NCI-H2081 (cell line): Measurements from ENCODE around the gene ESR2.
A peak's percentile ranks its signal among the peaks of the same experiment; 100 is the strongest.
"Not testable (repeated sequence)": the region's sequence is repeated elsewhere in the genome, so short reads cannot be mapped to it uniquely, and the experiment has no call there.

Source experiments
- DNase-seq, 2 experiments: peaks; one replicate each; lab custom pipeline; 2025; lab: John Stamatoyannopoulos, UW

ESR2 gene

GRCh38 chr14:64196814-64197411 lies 97.3 kb downstream of the ESR2 start:
- DNase-seq, result peak; percentile 44 to 77

GRCh38 chr14:64196056-64196455 lies 98.1 kb downstream of the ESR2 start:
- DNase-seq, result no peak

GRCh38 chr14:64195199-64195598 lies 99.0 kb downstream of the ESR2 start:
- DNase-seq, result no peak

GRCh38 chr14:64194404-64194803 lies 99.8 kb downstream of the ESR2 start:
- DNase-seq, result no peak

GRCh38 chr14:64193821-64194220 lies 100.3 kb downstream of the ESR2 start:
- DNase-seq, result no peak

GRCh38 chr14:64191756-64192155 lies 102.4 kb downstream of the ESR2 start:
- no peak for DNase-seq

GRCh38 chr14:64190974-64191502 lies 103.1 kb downstream of the ESR2 start:
- DNase-seq, result no peak

GRCh38 chr14:64187331-64187730 lies 106.8 kb downstream of the ESR2 start:
- DNase-seq, result no peak

- no peak for DNase-seq
Observed at GRCh38 chr14:64186231-64187129, 107.7 kb downstream of the ESR2 start.

GRCh38 chr14:64185184-64185583 lies 109.0 kb downstream of the ESR2 start:
- no peak for DNase-seq

GRCh38 chr14:64184103-64184729 lies 110.0 kb downstream of the ESR2 start:
- no peak for DNase-seq

- not testable (repeated sequence) for DNase-seq
Observed at GRCh38 chr14:64182908-64183307, 111.3 kb downstream of the ESR2 start.

- DNase-seq, result no peak
Observed at GRCh38 chr14:64178814-64179213, 115.4 kb downstream of the ESR2 start.

- DNase-seq, result no peak
Observed at GRCh38 chr14:64176330-64176729, 117.8 kb downstream of the ESR2 start.

GRCh38 chr14:64174922-64175782 lies 119.0 kb downstream of the ESR2 start:
- DNase-seq, result no peak

- no peak for DNase-seq
Observed at GRCh38 chr14:64170181-64170580, 124.0 kb downstream of the ESR2 start.

GRCh38 chr14:64159588-64159987 lies 134.6 kb downstream of the ESR2 start:
- no peak for DNase-seq

GRCh38 chr14:64158608-64159007 lies 135.6 kb downstream of the ESR2 start:
- DNase-seq, result peak; percentile 7 to 71

- no peak for DNase-seq
Observed at GRCh38 chr14:64149921-64150320, 144.2 kb downstream of the ESR2 start.

GRCh38 chr14:64147126-64147790 lies 146.9 kb downstream of the ESR2 start:
- DNase-seq, result no peak

GRCh38 chr14:64137657-64138290 lies 156.4 kb downstream of the ESR2 start:
- no peak for DNase-seq
